HG02840 (cell line): Measurements from ENCODE around the gene CPNE1.

Experiments used
- ATAC-seq: cut with Tn5 transposase; IDR thresholded peaks from one replicate; pipeline ENCODE4 v1.9.1; 2021; ENCODE audit warnings: mild to moderate bottlenecking, moderate library complexity, moderate number of reproducible peaks; ENCODE audit not compliant: unreplicated experiment, low FRiP score

CPNE1 gene

GRCh38 chr20:35576816-35577215 lies 87.9 kb downstream of the CPNE1 start:
- no peak for ATAC-seq
